GM12878 (cell line): ENCODE measurements around the gene TOP2A. TPM values are rescaled to one million over a fixed set of nuclear protein-coding genes. Genes with fewer than 3 reads are reported as not detected.
A peak's percentile ranks its signal among the peaks of the same experiment; 100 is the strongest.

Experiments used
- ATAC-seq: fragments of 200-7000 bp; cut with Tn5 transposase; 3 replicates; pipeline ENCODE4 v1.9.1; 2020; ENCODE audit warnings: mild to moderate bottlenecking, moderate library complexity
- BruUV-seq: library from RNA; stranded (reverse); fragments of 400-500 nt; replicated peaks from 2 replicates; lab custom pipeline; 2021; lab: Mats Ljungman, UMichigan
- CTCF ChIA-PET: fragments of 300-600 bp; sonication (Branson Sonifier 250); formaldehyde crosslinking; extraction: SDS; loops from one replicate; lab custom pipeline; 2021; ENCODE audit warnings: inconsistent platforms; lab: Yijun Ruan, JAX
- POLR2A ChIA-PET: fragments of 350-600 bp; formaldehyde crosslinking; extraction: SDS; loops from one replicate; lab custom pipeline; 2021; ENCODE audit warnings: inconsistent platforms; lab: Charles Lee
- RAD21 ChIA-PET: fragments of 300-600 bp; sonication (Branson Sonifier 250); formaldehyde crosslinking; loops from one replicate; lab custom pipeline; 2023; ENCODE audit warnings: antibody characterized with exemption; ENCODE audit not compliant: unreplicated experiment; lab: Charles Lee
- SMC1A ChIA-PET: fragments of 300-600 bp; sonication (Branson Sonifier 250); formaldehyde crosslinking; loops from one replicate; lab custom pipeline; 2023; ENCODE audit not compliant: unreplicated experiment, uncharacterized antibody; lab: Charles Lee
- DNase-seq: peaks from one replicate; pipeline ENCODE4 v3.0.0-alpha.2; 2011; ENCODE audit warnings: low read depth, low spot score
- FAIRE-seq: peaks from 3 replicates; lab custom pipeline; 2011; peaks lifted over from hg19 to GRCh38; lab: Jason Lieb, UNC
- H2AFZ ChIP-seq: 2 replicates; pipeline ENCODE4 v1.6.0; 2011; ENCODE audit warnings: low read depth, low read length, control low read depth; ENCODE audit not compliant: control insufficient read depth
- H3K27ac ChIP-seq: 2 replicates; pipeline ENCODE4 v1.5.1; 2011; ENCODE audit warnings: control low read depth; ENCODE audit not compliant: control insufficient read depth, insufficient read depth
- H3K27me3 ChIP-seq, 2 experiments: replicated peaks in 1 of 2; 2 replicates each; pipeline versions ENCODE4 v1.6.0 to v1.6.1; 2011; ENCODE audit warnings: low read length in 1 of 2; ENCODE audit not compliant: control insufficient read depth in 2 of 2, insufficient read depth in 2 of 2
- H3K36me3 ChIP-seq, 2 experiments: 2 replicates each; pipeline ENCODE4 v1.5.1; 2011; ENCODE audit warnings: low read length in 1 of 2; ENCODE audit not compliant: control insufficient read depth in 2 of 2, insufficient read depth in 2 of 2
- H3K4me1 ChIP-seq: 2 replicates; pipeline ENCODE4 v1.6.1; 2011; ENCODE audit warnings: mild to moderate bottlenecking, low read length, moderate library complexity, mixed read lengths; ENCODE audit not compliant: control insufficient read depth, insufficient read depth
- H3K4me2 ChIP-seq: 2 replicates; pipeline ENCODE4 v1.6.0; 2011; ENCODE audit warnings: control low read depth; ENCODE audit not compliant: control insufficient read depth, insufficient read depth
- H3K4me3 ChIP-seq: fragments of 200-600 bp; sonication (generic); 2 replicates; pipeline ENCODE4 v1.5.1; 2016
- H3K79me2 ChIP-seq: 2 replicates; pipeline ENCODE4 v1.6.0; 2011; ENCODE audit warnings: low read length; ENCODE audit not compliant: control insufficient read depth, insufficient read depth
- H3K9ac ChIP-seq: 2 replicates; pipeline ENCODE4 v1.8.0; 2011; ENCODE audit warnings: low read length, control low read depth, mixed read lengths; ENCODE audit not compliant: control insufficient read depth, insufficient read depth
- H3K9me3 ChIP-seq: replicated peaks from 3 replicates; pipeline ENCODE4 v1.5.1; 2011; ENCODE audit warnings: mild to moderate bottlenecking, low read length; ENCODE audit not compliant: control insufficient read depth, insufficient read depth
- H4K20me1 ChIP-seq: 2 replicates; pipeline ENCODE4 v1.6.0; 2011; ENCODE audit not compliant: control insufficient read depth, insufficient read depth
- BCL3 ChIP-seq: IDR thresholded peaks from 2 replicates; pipeline ENCODE4 v1.6.1; 2011; ENCODE audit warnings: borderline replicate concordance, low read depth, mild to moderate bottlenecking, moderate library complexity, low read length; ENCODE audit not compliant: insufficient read depth, poor library complexity, severe bottlenecking
- BHLHE40 ChIP-seq, 2 experiments: fragments of 450-650 bp in 1 of 2; IDR thresholded peaks; 2 replicates each; pipeline ENCODE4 v1.6.1; 2011 to 2017; ENCODE audit warnings: low read depth in 2 of 2, borderline replicate concordance in 1 of 2, improper control_type of control experiment in 1 of 2, low read length in 1 of 2, mild to moderate bottlenecking in 1 of 2
- CBFB ChIP-seq: IDR thresholded peaks from 2 replicates; pipeline ENCODE4 v1.6.1; 2016; ENCODE audit warnings: antibody characterized with exemption, low read depth
- CHD2 ChIP-seq: IDR thresholded peaks from 2 replicates; pipeline ENCODE4 v1.6.1; 2011; ENCODE audit warnings: low read depth, low read length, improper control_type of control experiment, borderline replicate concordance
- EED ChIP-seq: sonication (generic); IDR thresholded peaks from 2 replicates; pipeline ENCODE4 v1.6.1; 2016; ENCODE audit warnings: antibody characterized with exemption, low read depth
- GATAD2B ChIP-seq: fragments of 450-650 bp; conservative IDR thresholded peaks from 2 replicates; pipeline ENCODE4 v1.6.1; 2017; ENCODE audit warnings: low read depth, mild to moderate bottlenecking, moderate library complexity
- HDAC6 ChIP-seq: fragments of 200-600 bp; sonication (generic); IDR thresholded peaks from one replicate; pipeline ENCODE4 v1.8.0; 2017; ENCODE audit warnings: antibody characterized with exemption; ENCODE audit not compliant: unreplicated experiment
- MAX ChIP-seq: IDR thresholded peaks from 2 replicates; pipeline ENCODE4 v1.6.1; 2012; ENCODE audit warnings: low read depth, low read length, improper control_type of control experiment
- MXI1 ChIP-seq: fragments of 150-350 bp; IDR thresholded peaks from 2 replicates; pipeline ENCODE4 v1.6.1; 2011; ENCODE audit warnings: low read depth, mild to moderate bottlenecking, inconsistent platforms, low read length, improper control_type of control experiment
- NFXL1 ChIP-seq: fragments of 450-650 bp; IDR thresholded peaks from 2 replicates; pipeline ENCODE4 v1.6.1; 2017; ENCODE audit warnings: antibody characterized with exemption, mild to moderate bottlenecking, borderline replicate concordance
- NFYA ChIP-seq: IDR thresholded peaks from 2 replicates; pipeline ENCODE4 v1.6.1; 2011; ENCODE audit warnings: low read depth, mild to moderate bottlenecking, low read length, improper control_type of control experiment, borderline replicate concordance
- NR2C1 ChIP-seq: fragments of 450-650 bp; IDR thresholded peaks from 2 replicates; pipeline ENCODE4 v1.6.1; 2017; ENCODE audit warnings: antibody characterized with exemption, mild to moderate bottlenecking, moderate library complexity
- NRF1 ChIP-seq: conservative IDR thresholded peaks from 2 replicates; pipeline ENCODE4 v1.6.1; 2011; ENCODE audit warnings: mild to moderate bottlenecking, low read depth, low read length, improper control_type of control experiment
- POLR2A ChIP-seq: IDR thresholded peaks from 2 replicates; pipeline ENCODE4 v1.6.1; 2011; ENCODE audit warnings: low read depth, mild to moderate bottlenecking, low read length
- POLR2AphosphoS2 ChIP-seq: IDR thresholded peaks from 2 replicates; pipeline ENCODE4 v1.6.1; 2011; ENCODE audit warnings: low read depth, mild to moderate bottlenecking, low read length, improper control_type of control experiment, moderate library complexity
- SIX5 ChIP-seq: IDR thresholded peaks from 2 replicates; pipeline ENCODE4 v1.6.1; 2011; ENCODE audit warnings: mild to moderate bottlenecking, low read depth, low read length, moderate library complexity; ENCODE audit not compliant: severe bottlenecking
- SMARCA5 ChIP-seq: fragments of 450-650 bp; IDR thresholded peaks from 2 replicates; pipeline ENCODE4 v1.6.1; 2017; ENCODE audit warnings: mild to moderate bottlenecking
- TARDBP ChIP-seq: IDR thresholded peaks from 2 replicates; pipeline ENCODE4 v1.6.1; 2016; ENCODE audit warnings: borderline replicate concordance
- YBX1 ChIP-seq: fragments of 450-650 bp; IDR thresholded peaks from 2 replicates; pipeline ENCODE4 v1.6.1; 2016; ENCODE audit warnings: antibody characterized with exemption
- YY1 ChIP-seq: IDR thresholded peaks from 2 replicates; pipeline ENCODE4 v1.6.1; 2011; ENCODE audit warnings: low read depth, mild to moderate bottlenecking, low read length
- WGBS: methylation state at CpG from one replicate; pipeline ENCODE4 v1.1.6; 2016; ENCODE audit warnings: low lambda C conversion rate; ENCODE audit not compliant: insufficient replicate concordance, insufficient coverage; ENCODE audit errors: missing lambda C conversion rate; 5-methylcytosine and 5-hydroxymethylcytosine counted together
- in situ Hi-C: fragments of 300-500 bp; cut with MboI; formaldehyde crosslinking; loops from 9 replicates; pipeline ENCODE4 v1.14.3; 2018; ENCODE audit warnings: mixed read lengths
- intact Hi-C: fragments of 100-400 bp; cut with micrococcal nuclease; formaldehyde crosslinking; loops from one replicate; pipeline ENCODE4 v1.14.2; 2022; ENCODE audit not compliant: unreplicated experiment
- polyA plus RNA-seq, 11 experiments: library from polyadenylated mRNA; depleted of rRNA in 4 of 11; unstranded in 6 of 11; stranded (reverse) in 5 of 11; fragments of >200 nt; fragmentation: Nextera tagmentation in 4 of 11; fragmentation: Illumina TruSeq in 1 of 11; extraction: Ambion mirVana in 4 of 11; extraction: Trizol in 1 of 11; gene quantifications; 1 replicate in 1 of 11; 2 replicates in 10 of 11; pipeline versions ENCODE4 v1.2.1 to v1.2.3, GENCODE V29; 2011 to 2016; ENCODE audit warnings: inconsistent platforms in 2 of 11, missing spikeins in 2 of 11, low read depth in 1 of 11
- total RNA-seq, 4 experiments: library from RNA; depleted of rRNA in 3 of 4; stranded (reverse); fragments of >200 nt in 3 of 4; fragmentation: Illumina TruSeq in 1 of 4; extraction: Trizol in 1 of 4; gene quantifications; 2 replicates each; pipeline versions ENCODE4 v1.2.1 to v1.2.3, GENCODE V29; 2013 to 2021

The TOP2A gene
- total and polyA plus RNA-seq, 10 of the 15 experiments (the other 5 are each of a cell fraction or from before 2014, with no cell fraction given) = 117 to 275 (median 232) TPM

DNA sequence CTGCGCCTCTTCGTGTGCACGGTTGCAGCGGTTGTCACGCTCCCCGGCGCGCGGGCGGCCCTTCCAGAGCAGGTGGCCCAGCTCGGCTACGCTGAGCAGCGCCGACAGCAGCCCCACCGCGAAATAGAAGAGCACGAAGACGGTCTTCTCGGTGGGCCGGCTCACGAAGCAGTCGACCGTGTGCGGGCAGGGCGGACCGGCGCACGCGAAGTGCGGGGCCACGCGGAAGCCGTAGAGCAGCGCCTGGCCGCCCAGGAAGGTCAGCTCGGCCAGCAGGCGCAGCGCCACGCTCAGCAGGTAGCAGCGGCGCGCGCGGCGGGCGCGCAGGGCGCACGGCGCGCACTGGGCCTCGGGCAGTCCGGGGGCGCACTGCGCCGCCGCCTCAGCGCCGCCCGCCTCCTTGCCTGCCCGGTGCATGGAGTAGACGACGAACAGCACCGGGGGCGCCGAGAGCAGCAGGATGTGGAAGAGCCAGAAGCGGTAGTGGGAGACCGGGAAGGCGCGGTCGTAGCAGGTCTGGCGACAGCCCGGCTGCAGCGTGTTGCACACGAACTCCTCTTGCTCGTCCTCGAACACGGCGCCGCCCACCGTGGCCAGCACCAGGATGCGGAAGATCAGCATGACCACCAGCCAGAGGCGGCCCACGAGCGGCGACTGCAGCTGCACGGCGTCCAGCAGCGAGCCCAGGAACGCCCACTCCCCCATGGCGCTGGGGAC lies 54.4 kb downstream of the TOP2A start (continued):
- TF ChIP-seq SIX5 (no peak), HDAC6 (peak; percentile 98), GATAD2B (peak; percentile 86; the same call in 1 of the 2 replicates), NR2C1 (no peak), YBX1 (no peak), NFXL1 (no peak)

DNA sequence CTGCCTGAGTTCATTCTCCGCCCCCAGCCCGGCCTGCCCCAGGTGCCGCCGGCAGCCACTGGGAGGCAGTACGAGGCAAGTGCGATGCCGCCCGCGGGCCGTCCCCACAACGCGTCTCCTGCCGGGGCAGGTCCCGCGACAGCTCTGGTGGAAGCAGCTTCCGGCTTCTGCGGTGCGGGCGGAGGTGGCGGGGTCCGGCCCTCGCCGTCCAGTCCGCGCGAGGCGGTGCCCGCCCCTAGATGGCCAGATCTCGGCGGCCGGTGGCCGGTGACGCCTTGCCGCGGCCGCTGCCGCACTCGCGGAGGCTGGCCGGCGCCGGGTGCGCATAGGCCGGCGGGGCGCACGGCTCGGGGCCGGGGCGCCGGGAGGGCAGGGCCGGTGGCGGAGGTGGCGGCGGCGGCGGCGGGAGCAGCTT lies 55.0 kb downstream of the TOP2A start:
- no peak overlapping the region; the same call in 1 of the 2 replicates for H3K9ac ChIP-seq
- no peaks in the 10 kb centered on the region; the same call in 2 of the 3 replicates for H3K9me3 ChIP-seq
- no peaks in the 10 kb centered on the region; the same call in none of the 2 replicates for H3K4me1 ChIP-seq
- ChIA-PET POLR2A (interaction anchor here (0.6 to 2.2 kb wide), 3 partner anchors 47 to 169 kb away, joined by 3 to 12 read pairs (median 5); no protein-coding TSS in a partner anchor), CTCF (interaction anchor here (0.6 to 5.9 kb wide), 22 partner anchors 13 to 1300 kb away, joined by 3 to 75 read pairs (median 4); partner anchors contain the start of gene TOP2A), RAD21 (interaction anchor here (0.6 to 3.5 kb wide), 12 partner anchors 11 to 264 kb away, joined by 3 to 29 read pairs (median 3); partner anchors contain the start of gene IGFBP4), SMC1A (interaction anchor here (0.6 to 4.9 kb wide), 8 partner anchors 36 to 293 kb away, joined by 3 to 38 read pairs (median 4); partner anchors contain the start of gene IGFBP4)
- H3K36me3 ChIP-seq = no peaks in the 10 kb centered on the region
- peak overlapping the region; percentile 65; the same call in 1 of the 2 replicates for H3K4me3 ChIP-seq
- peak; percentile 72 for FAIRE-seq
- peak overlapping the region; percentile 85 for H3K4me2 ChIP-seq
- in situ Hi-C loops = no loop called here
- intact Hi-C loops = loop anchor here (5.0 kb wide), 2 partner anchors 80 to 185 kb away; partner anchors contain the start of gene IGFBP4
- WGBS = 0% methylated on average over 27 of the region's 58 CpGs
- ATAC-seq = peak; percentile 95
- H4K20me1 ChIP-seq = no peaks in the 10 kb centered on the region
- DNase-seq = no peak
- BruUV-seq = no TSS peak
- H3K27ac ChIP-seq = no peak overlapping the region
- H3K79me2 ChIP-seq = no peaks in the 10 kb centered on the region
- peaks cover 0 to 2% of the 10 kb centered on the region in 2 experiments; a peak in 1 of 4 replicates for H3K27me3 ChIP-seq
- H2AFZ ChIP-seq = peak overlapping the region; percentile 62
- TF ChIP-seq MXI1 (0 out of 2 replicates have a peak, but pooled peaks have one; percentile 13), YY1 (peak; percentile 61; the same call in 1 of the 2 replicates), NRF1 (no peak), TARDBP (no peak), CHD2 (peak; percentile 87), POLR2AphosphoS2 (no peak), POLR2A (peak; percentile 78), EED (0 out of 2 replicates have a peak, but pooled peaks have one; percentile 22), CBFB (no peak), NFYA (no peak), NFXL1 (no peak), BCL3 (no peak), BHLHE40 (IDR thresholded peaks at IDR 0.05; ENCODE audit: borderline replicate concordance in 1 of 2, low read depth in 2 of 2, low read length in 1 of 2) (peak; percentile 45 to 81; a peak in 3 of 4 replicates), MAX (0 out of 2 replicates have a peak, but pooled peaks have one; percentile 61), SMARCA5 (peak; percentile 83; the same call in 1 of the 2 replicates)
